Measurements from ENCODE around the gene FGD4. TPM values are rescaled to one million over a fixed set of nuclear protein-coding genes. Genes with fewer than 3 reads are reported as not detected.

FGD4 gene
- total RNA-seq, 1 experiment from 2014 or later, result 31.6 TPM

DNA sequence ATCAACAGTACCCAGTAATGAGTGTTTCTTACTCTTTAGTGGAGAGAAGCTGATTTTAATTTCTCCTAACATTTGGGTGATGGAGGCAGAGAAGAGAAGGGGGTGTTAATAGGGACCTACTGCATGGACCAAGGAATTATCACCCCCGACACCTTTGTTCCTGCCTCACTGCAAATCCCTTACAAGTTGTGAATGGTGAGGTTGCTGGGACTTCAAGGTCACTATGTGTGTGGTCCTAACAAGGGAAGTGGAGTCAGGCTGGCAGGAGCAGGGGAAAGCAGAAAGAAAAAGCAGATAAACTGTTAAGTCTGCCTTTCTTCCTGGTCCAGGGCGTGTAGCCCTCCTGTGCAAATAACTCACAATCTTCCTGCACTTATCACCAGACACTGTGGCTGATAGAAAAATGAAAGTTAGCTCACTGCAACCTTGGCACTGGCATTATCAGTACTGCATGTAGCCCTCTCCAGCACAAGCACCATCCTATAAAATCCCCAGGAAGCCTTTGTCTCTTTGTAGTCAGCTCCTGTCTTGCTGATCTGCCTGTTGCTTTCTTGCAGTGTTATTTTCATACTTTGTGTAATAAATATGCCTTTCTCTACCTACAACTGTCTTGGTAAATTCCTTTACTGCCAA, 167.4 kb downstream of the FGD4 start:
- ChIA-PET CTCF (no interaction called here), POLR2A (no interaction called here)
- no peak overlapping the region for H3K4me3 ChIP-seq (ENCODE audit: low read depth, low read length)
- H3K27me3 ChIP-seq (replicated peaks; ENCODE audit: control insufficient read depth, insufficient read depth, low read length), result no peaks in the 10 kb centered on the region
- no TSS peak for BruUV-seq (replicated peaks)
- Mint-ChIP-seq H3K36me3 (ENCODE audit: insufficient read depth, unreplicated experiment) (peaks cover 36% of the 10 kb centered on the region), H3K9me3 (ENCODE audit: unreplicated experiment) (no peaks in the 10 kb centered on the region), H3K4me1 (ENCODE audit: low read depth, unreplicated experiment) (peaks cover 21% of the 10 kb centered on the region), H3K27ac (ENCODE audit: unreplicated experiment) (no peak overlapping the region), H3K27me3 (ENCODE audit: insufficient read depth, unreplicated experiment) (no peaks in the 10 kb centered on the region), H3K4me3 (ENCODE audit: unreplicated experiment) (no peak overlapping the region)
- no peak for DNase-seq
- H3K9me3 ChIP-seq, result no peaks in the 10 kb centered on the region
- intact Hi-C loops (cut with micrococcal nuclease; ENCODE audit: unreplicated experiment), result no loop called here
- H3K36me3 ChIP-seq (ENCODE audit: control insufficient read depth, insufficient read depth, low read length), result no peaks in the 10 kb centered on the region
- TF ChIP-seq CTCF (IDR thresholded peaks at IDR 0.05; ENCODE audit: insufficient read depth in 1 of 2, low read depth in 1 of 2, low read length in 1 of 2, severe bottlenecking in 1 of 2, unreplicated experiment in 1 of 2), result no peak
- peaks cover 22% of the 10 kb centered on the region for H3K4me1 ChIP-seq

DNA sequence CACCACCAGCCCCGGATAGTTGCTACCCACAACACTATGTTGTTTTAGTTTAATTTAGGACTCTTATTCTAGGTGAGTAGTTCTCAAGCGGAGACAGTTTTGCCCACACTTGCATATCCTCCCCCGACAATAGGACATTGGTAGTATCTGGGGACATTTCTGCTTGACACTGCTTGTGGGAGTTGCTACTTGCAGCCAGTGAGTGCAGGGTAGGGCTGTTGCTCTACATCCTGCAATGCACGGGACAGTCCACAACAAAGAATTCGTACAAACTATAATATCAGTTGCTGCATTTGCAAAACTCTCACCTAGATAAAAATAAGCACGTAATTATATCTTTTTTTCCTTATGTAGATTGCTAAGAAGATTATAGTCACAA, 167.9 kb downstream of the FGD4 start:
- Mint-ChIP-seq H3K4me1 (ENCODE audit: low read depth, unreplicated experiment) (peaks cover 19% of the 10 kb centered on the region), H3K4me3 (ENCODE audit: unreplicated experiment) (no peak overlapping the region), H3K9me3 (ENCODE audit: unreplicated experiment) (no peaks in the 10 kb centered on the region), H3K27me3 (ENCODE audit: insufficient read depth, unreplicated experiment) (no peaks in the 10 kb centered on the region), H3K27ac (ENCODE audit: unreplicated experiment) (no peak overlapping the region), H3K36me3 (ENCODE audit: insufficient read depth, unreplicated experiment) (peaks cover 33% of the 10 kb centered on the region)
- TF ChIP-seq CTCF (IDR thresholded peaks at IDR 0.05; ENCODE audit: insufficient read depth in 1 of 2, low read depth in 1 of 2, low read length in 1 of 2, severe bottlenecking in 1 of 2, unreplicated experiment in 1 of 2), result no peak
- Histone ChIP-seq H3K4me1 (peaks cover 17% of the 10 kb centered on the region), H3K9me3 (no peaks in the 10 kb centered on the region), H3K36me3 (ENCODE audit: control insufficient read depth, insufficient read depth, low read length) (no peaks in the 10 kb centered on the region), H3K27me3 (replicated peaks; ENCODE audit: control insufficient read depth, insufficient read depth, low read length) (no peaks in the 10 kb centered on the region), H3K4me3 (ENCODE audit: low read depth, low read length) (no peak overlapping the region)
- BruUV-seq (replicated peaks), result no TSS peak
- DNase-seq, result no peak
- ChIA-PET CTCF (no interaction called here), POLR2A (no interaction called here)
- intact Hi-C loops (cut with micrococcal nuclease; ENCODE audit: unreplicated experiment), result no loop called here

- ChIA-PET CTCF (no interaction called here), POLR2A (no interaction called here)
- Histone ChIP-seq H3K27me3 (replicated peaks; ENCODE audit: control insufficient read depth, insufficient read depth, low read length) (no peaks in the 10 kb centered on the region), H3K9me3 (no peaks in the 10 kb centered on the region), H3K36me3 (ENCODE audit: control insufficient read depth, insufficient read depth, low read length) (no peaks in the 10 kb centered on the region), H3K4me1 (peaks cover 16% of the 10 kb centered on the region), H3K4me3 (ENCODE audit: low read depth, low read length) (no peak overlapping the region)
- Mint-ChIP-seq H3K27ac (ENCODE audit: unreplicated experiment) (no peak overlapping the region), H3K9me3 (ENCODE audit: unreplicated experiment) (no peaks in the 10 kb centered on the region), H3K4me1 (ENCODE audit: low read depth, unreplicated experiment) (peaks cover 19% of the 10 kb centered on the region), H3K4me3 (ENCODE audit: unreplicated experiment) (no peak overlapping the region), H3K27me3 (ENCODE audit: insufficient read depth, unreplicated experiment) (no peaks in the 10 kb centered on the region), H3K36me3 (ENCODE audit: insufficient read depth, unreplicated experiment) (peaks cover 31% of the 10 kb centered on the region)
- no TSS peak for BruUV-seq (replicated peaks)
- DNase-seq, result no peak
- intact Hi-C loops (cut with micrococcal nuclease; ENCODE audit: unreplicated experiment), result no loop called here
- TF ChIP-seq CTCF (IDR thresholded peaks at IDR 0.05; ENCODE audit: insufficient read depth in 1 of 2, low read depth in 1 of 2, low read length in 1 of 2, severe bottlenecking in 1 of 2, unreplicated experiment in 1 of 2), result no peak
These were observed 168.9 kb downstream of the FGD4 start for GRCh38 chr12:32568228-32568627.

Measured in Caco-2 (cell line).